GM19467 (cell line): ENCODE results near the gene F10.

Experiments used
- ATAC-seq: cut with Tn5 transposase; IDR thresholded peaks from one replicate; pipeline ENCODE4 v1.9.1; 2021; ENCODE audit warnings: mild to moderate bottlenecking, moderate library complexity; ENCODE audit not compliant: unreplicated experiment

Gene F10

GRCh38 chr13:113115363-113116205 is 7.0 kb upstream of the F10 start:
- ATAC-seq: no peak

GRCh38 chr13:113116206-113116800 is 6.3 kb upstream of the F10 start:
- ATAC-seq: no peak

GRCh38 chr13:113116871-113117271 is 5.7 kb upstream of the F10 start:
- ATAC-seq: no peak

- no peak for ATAC-seq
These were observed 5.2 kb upstream of the F10 start for GRCh38 chr13:113117335-113117872.

DNA sequence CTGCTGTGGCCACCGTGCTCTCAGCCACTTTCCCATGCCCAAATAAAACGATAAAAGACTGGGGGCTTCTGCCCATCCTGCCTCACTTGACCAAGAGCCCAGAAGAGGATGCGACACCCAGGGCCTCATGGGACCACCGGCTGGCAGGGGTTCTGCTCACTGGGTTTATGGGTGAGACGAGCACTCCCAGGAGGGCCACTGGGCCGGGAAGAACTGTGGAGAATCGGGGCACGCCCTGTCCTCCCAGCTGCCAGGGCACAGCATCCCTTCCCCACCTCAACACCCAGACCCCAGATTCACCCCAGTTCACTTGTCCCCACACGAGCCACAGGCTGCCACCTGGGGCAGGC is 4.7 kb upstream of the F10 start:
- no peak for ATAC-seq

GRCh38 chr13:113118261-113119021 is 4.2 kb upstream of the F10 start:
- ATAC-seq: no peak

- no peak for ATAC-seq
These were observed 3.3 kb upstream of the F10 start for GRCh38 chr13:113119166-113119821.

- ATAC-seq: no peak
These were observed 2.8 kb upstream of the F10 start for GRCh38 chr13:113119822-113120189.

DNA sequence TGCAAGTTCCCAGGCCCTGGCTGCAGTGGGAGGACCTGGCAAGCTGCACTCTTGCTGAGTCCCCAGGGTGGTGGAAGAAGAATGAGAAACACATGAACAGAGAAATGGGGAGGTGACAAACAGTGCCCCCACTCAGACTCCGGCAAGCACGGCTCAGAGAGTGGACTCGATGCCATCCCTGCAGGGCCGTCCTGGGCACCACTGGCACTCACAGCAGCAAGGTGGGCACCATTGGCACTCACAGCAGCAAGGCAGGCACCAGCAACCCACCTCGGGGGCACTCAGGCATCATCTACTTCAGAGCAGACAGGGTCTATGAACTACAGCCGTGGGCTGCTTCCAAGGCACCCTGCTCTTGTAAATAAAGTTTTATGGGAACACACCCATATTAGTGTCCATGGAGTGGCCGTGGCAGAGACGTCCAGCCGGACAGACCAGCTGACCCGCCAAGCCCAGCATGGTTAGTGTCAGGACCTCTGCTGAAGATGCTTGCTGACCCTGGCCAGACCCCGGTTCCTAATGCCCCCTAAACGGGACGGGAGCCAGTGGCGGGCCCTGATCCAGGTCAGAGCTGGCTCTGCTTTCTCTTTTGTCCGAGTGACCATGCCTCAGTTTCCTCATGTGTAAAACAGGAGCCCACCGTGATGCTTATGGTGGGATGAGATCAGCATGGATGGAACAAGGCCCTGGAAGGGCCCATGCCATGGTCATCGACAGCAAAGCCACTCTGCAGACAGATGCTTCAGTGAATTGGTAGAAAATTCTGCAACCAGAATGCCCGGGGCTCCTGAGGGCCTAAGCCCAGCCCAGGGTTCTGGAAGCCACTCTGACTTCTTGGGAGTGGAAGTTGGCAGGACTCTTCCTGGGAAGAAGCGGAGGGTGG is 2.1 kb upstream of the F10 start:
- ATAC-seq: no peak

- ATAC-seq: no peak
These were observed 1.2 kb upstream of the F10 start for GRCh38 chr13:113121183-113121927.

GRCh38 chr13:113121928-113122471 is 599 bp upstream of the F10 start:
- ATAC-seq: no peak

- ATAC-seq: no peak
These were observed 915 bp downstream of the F10 start for GRCh38 chr13:113123226-113124201.

GRCh38 chr13:113124211-113124970 is 1.8 kb downstream of the F10 start:
- ATAC-seq: no peak

DNA sequence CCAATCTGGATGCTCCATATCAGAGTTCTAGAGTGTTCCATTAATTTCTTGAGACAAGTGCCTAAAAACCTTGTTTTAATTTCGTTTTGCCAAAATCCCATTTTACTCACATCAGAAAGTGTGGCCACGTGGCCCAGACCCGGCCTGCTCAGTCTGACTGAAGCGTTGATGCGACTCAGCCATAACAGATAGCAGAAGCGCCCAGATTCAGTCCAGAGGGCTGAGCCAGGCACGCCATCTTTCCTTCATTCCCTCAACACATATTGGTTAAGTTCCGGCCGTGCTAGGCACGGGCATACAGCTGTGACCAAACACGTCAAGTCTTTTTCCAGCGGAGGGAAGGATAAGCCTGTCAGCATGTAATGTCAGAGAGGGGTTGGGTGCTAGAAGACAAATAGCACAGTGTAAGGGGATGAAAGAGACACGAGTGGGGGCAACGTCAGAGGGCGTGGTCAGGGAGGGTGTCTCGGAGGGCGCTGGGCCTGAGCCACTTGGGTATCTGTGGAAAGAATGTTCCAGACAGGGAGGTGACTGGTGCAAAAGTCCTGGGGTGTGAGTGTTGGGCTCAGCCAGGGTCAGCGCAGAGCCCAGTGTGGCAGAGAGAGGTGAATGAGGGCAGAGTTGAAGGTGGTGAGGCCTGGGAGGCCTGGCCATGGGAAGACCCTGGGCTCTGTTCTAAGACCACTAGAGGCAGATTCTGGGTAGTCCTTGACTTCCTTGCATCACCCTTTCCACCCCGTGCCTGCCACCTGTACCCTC is 3.1 kb downstream of the F10 start:
- no peak for ATAC-seq

DNA sequence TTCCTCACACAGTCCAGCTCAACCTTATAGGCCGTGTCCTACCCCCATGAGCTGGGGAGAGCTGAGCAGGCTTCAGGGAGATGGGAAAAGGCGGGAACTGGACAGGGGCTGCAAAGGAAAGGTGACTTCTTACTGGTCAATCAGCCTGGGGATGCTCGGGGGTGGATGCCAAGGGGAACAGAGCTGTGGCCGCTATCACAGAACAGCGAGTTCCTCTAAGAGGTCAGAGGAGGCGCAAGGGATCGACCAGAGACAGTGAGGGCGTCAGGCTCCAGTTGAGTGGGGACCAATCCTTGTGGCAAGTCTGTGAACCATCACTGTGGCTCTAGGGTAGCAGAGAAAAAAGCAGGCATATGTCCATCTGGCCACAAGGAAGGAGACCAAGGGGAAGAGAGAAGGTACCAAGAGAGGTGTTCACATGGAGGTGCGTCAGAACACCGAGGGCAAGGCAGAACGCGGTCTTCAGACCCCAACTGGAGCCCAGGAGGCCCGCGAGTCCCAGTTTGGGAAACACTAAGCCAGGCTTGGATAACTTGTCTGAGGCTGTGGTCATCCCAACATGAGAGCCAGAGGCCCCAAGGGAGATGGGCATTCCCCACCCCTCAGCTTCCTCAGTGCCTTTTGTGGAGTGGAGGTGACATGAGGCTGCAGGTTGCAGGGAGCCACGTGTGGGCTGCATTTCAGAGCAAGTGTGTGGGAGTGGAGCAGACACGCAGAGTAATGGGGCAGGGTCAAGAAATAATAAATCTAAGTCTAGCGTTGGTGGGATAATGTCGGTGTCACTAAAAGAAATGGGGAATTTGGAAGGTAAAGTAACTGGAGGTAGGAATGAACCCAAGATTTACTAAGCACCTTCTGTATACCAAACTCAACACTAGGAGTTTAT is 3.9 kb downstream of the F10 start:
- no peak for ATAC-seq

DNA sequence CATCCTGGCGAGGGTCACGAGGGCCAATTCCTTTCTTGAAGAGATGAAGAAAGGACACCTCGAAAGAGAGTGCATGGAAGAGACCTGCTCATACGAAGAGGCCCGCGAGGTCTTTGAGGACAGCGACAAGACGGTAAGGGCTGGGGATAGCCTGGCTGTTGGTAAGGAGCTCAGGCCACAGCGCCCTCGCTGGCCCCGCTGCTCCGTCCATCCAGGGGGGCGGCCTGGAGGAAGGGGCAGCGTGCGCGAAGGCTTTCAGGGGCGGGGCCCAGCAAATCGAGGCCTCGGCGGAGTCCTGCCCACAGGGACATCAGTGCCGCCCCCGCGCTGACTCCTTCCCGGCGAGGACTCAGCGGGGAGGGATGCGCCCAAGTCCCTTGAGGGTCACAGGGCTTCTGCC is 6.9 kb downstream of the F10 start:
- ATAC-seq: no peak
